ENCODE results near the gene LZIC. TPM values are rescaled to one million over a fixed set of nuclear protein-coding genes. Genes with fewer than 3 reads are reported as not detected.
A peak's percentile ranks its signal among the peaks of the same experiment; 100 is the strongest.

Gene LZIC
- total and polyA plus RNA-seq, 2 of the 13 experiments (the other 11 are each of a cell fraction or from before 2014, with no cell fraction given), result 25.2 to 71.8 TPM

DNA sequence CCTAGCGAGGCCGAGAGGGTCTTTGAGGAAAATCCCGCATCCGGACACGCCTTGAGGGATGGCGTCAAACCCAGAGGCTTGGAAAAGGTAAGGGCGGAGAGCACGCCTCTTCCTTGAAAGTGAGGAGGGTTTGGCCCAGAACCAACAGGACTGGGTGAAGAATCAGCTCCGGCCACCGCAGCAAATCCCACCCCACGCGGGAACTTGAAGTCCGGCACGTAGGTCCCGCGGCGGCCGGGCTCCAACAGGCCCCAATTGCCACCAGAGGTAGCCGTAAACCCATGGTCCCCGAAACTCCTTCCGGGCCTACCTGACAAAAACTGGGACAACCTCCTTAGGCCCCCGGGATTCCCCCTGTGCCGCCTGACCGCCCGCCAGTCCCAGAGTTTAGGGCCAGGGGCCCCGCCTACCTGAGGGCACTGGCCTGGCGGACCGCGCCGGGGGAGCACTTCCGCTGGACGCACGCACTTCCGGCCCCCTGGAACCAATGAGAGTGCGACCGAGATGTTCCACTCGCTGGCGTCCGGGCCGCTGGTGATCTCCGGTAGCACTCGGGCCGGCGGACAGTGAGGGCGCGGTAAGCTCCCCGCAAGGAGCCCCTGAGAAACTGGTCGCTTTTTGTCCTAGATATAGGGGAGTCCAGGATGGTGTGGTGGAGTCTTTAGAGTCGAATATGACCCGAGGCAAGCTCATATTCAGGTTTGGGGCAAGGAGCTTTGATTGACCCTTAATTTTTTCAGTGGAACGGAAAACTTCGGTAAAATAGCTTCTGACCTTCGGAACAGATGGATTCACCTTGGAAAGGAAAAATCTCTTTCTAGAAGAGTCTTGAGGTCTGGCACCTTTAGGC lies at the start of gene LZIC, which contains the start of gene NMNAT1 (continued):
- TF ChIP-seq, protein P1, sequence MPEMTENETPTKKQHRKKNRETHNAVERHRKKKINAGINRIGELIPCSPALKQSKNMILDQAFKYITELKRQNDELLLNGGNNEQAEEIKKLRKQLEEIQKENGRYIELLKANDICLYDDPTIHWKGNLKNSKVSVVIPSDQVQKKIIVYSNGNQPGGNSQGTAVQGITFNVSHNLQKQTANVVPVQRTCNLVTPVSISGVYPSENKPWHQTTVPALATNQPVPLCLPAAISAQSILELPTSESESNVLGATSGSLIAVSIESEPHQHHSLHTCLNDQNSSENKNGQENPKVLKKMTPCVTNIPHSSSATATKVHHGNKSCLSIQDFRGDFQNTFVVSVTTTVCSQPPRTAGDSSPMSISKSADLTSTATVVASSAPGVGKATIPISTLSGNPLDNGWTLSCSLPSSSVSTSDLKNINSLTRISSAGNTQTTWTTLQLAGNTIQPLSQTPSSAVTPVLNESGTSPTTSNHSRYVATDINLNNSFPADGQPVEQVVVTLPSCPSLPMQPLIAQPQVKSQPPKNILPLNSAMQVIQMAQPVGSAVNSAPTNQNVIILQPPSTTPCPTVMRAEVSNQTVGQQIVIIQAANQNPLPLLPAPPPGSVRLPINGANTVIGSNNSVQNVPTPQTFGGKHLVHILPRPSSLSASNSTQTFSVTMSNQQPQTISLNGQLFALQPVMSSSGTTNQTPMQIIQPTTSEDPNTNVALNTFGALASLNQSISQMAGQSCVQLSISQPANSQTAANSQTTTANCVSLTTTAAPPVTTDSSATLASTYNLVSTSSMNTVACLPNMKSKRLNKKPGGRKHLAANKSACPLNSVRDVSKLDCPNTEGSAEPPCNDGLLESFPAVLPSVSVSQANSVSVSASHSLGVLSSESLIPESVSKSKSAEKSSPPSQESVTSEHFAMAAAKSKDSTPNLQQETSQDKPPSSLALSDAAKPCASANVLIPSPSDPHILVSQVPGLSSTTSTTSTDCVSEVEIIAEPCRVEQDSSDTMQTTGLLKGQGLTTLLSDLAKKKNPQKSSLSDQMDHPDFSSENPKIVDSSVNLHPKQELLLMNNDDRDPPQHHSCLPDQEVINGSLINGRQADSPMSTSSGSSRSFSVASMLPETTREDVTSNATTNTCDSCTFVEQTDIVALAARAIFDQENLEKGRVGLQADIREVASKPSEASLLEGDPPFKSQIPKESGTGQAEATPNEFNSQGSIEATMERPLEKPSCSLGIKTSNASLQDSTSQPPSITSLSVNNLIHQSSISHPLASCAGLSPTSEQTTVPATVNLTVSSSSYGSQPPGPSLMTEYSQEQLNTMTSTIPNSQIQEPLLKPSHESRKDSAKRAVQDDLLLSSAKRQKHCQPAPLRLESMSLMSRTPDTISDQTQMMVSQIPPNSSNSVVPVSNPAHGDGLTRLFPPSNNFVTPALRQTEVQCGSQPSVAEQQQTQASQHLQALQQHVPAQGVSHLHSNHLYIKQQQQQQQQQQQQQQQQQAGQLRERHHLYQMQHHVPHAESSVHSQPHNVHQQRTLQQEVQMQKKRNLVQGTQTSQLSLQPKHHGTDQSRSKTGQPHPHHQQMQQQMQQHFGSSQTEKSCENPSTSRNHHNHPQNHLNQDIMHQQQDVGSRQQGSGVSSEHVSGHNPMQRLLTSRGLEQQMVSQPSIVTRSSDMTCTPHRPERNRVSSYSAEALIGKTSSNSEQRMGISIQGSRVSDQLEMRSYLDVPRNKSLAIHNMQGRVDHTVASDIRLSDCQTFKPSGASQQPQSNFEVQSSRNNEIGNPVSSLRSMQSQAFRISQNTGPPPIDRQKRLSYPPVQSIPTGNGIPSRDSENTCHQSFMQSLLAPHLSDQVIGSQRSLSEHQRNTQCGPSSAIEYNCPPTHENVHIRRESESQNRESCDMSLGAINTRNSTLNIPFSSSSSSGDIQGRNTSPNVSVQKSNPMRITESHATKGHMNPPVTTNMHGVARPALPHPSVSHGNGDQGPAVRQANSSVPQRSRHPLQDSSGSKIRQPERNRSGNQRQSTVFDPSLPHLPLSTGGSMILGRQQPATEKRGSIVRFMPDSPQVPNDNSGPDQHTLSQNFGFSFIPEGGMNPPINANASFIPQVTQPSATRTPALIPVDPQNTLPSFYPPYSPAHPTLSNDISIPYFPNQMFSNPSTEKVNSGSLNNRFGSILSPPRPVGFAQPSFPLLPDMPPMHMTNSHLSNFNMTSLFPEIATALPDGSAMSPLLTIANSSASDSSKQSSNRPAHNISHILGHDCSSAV (CRISPR knock-in tag; IDR thresholded peaks at IDR 0.05; ENCODE audit: borderline replicate concordance), result peak; percentile 82; the same call in 1 of the 2 replicates
- TF ChIP-seq MBD4 (IDR thresholded peaks at IDR 0.05; ENCODE audit: borderline replicate concordance, low read length), result no peak
- TF ChIP-seq, protein P2, sequence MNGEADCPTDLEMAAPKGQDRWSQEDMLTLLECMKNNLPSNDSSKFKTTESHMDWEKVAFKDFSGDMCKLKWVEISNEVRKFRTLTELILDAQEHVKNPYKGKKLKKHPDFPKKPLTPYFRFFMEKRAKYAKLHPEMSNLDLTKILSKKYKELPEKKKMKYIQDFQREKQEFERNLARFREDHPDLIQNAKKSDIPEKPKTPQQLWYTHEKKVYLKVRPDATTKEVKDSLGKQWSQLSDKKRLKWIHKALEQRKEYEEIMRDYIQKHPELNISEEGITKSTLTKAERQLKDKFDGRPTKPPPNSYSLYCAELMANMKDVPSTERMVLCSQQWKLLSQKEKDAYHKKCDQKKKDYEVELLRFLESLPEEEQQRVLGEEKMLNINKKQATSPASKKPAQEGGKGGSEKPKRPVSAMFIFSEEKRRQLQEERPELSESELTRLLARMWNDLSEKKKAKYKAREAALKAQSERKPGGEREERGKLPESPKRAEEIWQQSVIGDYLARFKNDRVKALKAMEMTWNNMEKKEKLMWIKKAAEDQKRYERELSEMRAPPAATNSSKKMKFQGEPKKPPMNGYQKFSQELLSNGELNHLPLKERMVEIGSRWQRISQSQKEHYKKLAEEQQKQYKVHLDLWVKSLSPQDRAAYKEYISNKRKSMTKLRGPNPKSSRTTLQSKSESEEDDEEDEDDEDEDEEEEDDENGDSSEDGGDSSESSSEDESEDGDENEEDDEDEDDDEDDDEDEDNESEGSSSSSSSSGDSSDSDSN (CRISPR knock-in tag; IDR thresholded peaks at IDR 0.05), result peak; percentile 97
- peak; percentile 93 for TF ChIP-seq HOXA3 (CRISPR knock-in tag; IDR thresholded peaks at IDR 0.05)
- peak; percentile 94 for TF ChIP-seq SP4 (CRISPR knock-in tag; IDR thresholded peaks at IDR 0.05)
- TF ChIP-seq MAFG (CRISPR knock-in tag; IDR thresholded peaks at IDR 0.05), result no peak
- TF ChIP-seq STAT5B (CRISPR knock-in tag; IDR thresholded peaks at IDR 0.05), result no peak
- TF ChIP-seq, protein P3, sequence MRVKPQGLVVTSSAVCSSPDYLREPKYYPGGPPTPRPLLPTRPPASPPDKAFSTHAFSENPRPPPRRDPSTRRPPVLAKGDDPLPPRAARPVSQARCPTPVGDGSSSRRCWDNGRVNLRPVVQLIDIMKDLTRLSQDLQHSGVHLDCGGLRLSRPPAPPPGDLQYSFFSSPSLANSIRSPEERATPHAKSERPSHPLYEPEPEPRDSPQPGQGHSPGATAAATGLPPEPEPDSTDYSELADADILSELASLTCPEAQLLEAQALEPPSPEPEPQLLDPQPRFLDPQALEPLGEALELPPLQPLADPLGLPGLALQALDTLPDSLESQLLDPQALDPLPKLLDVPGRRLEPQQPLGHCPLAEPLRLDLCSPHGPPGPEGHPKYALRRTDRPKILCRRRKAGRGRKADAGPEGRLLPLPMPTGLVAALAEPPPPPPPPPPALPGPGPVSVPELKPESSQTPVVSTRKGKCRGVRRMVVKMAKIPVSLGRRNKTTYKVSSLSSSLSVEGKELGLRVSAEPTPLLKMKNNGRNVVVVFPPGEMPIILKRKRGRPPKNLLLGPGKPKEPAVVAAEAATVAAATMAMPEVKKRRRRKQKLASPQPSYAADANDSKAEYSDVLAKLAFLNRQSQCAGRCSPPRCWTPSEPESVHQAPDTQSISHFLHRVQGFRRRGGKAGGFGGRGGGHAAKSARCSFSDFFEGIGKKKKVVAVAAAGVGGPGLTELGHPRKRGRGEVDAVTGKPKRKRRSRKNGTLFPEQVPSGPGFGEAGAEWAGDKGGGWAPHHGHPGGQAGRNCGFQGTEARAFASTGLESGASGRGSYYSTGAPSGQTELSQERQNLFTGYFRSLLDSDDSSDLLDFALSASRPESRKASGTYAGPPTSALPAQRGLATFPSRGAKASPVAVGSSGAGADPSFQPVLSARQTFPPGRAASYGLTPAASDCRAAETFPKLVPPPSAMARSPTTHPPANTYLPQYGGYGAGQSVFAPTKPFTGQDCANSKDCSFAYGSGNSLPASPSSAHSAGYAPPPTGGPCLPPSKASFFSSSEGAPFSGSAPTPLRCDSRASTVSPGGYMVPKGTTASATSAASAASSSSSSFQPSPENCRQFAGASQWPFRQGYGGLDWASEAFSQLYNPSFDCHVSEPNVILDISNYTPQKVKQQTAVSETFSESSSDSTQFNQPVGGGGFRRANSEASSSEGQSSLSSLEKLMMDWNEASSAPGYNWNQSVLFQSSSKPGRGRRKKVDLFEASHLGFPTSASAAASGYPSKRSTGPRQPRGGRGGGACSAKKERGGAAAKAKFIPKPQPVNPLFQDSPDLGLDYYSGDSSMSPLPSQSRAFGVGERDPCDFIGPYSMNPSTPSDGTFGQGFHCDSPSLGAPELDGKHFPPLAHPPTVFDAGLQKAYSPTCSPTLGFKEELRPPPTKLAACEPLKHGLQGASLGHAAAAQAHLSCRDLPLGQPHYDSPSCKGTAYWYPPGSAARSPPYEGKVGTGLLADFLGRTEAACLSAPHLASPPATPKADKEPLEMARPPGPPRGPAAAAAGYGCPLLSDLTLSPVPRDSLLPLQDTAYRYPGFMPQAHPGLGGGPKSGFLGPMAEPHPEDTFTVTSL (CRISPR knock-in tag; IDR thresholded peaks at IDR 0.05; ENCODE audit: borderline replicate concordance), result no peak; the same call in 1 of the 2 replicates
- no peak for TF ChIP-seq SYNCRIP (IDR thresholded peaks at IDR 0.05; ENCODE audit: insufficient read depth, low read depth, low read length)
- TF ChIP-seq, protein P4, sequence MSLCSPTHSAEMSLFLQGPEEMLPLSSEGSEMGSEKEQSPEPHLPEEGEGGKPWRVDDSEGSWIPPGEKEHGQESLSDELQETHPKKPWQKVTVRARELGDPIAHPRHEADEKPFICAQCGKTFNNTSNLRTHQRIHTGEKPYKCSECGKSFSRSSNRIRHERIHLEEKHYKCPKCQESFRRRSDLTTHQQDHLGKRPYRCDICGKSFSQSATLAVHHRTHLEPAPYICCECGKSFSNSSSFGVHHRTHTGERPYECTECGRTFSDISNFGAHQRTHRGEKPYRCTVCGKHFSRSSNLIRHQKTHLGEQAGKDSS (CRISPR knock-in tag; IDR thresholded peaks at IDR 0.05; ENCODE audit: borderline replicate concordance, low read depth), result peak; percentile 78; the same call in 1 of the 2 replicates
